Epithelial cell of proximal tubule (primary cell): ENCODE data around the gene SERPINA1. TPM values are rescaled to one million over a fixed set of nuclear protein-coding genes. Genes with fewer than 3 reads are reported as not detected.

ENCODE experiments used
- DNase-seq: peaks from one replicate; pipeline ENCODE4 v3.0.0-alpha.2; 2011; ENCODE audit warnings: low read depth
- H3K4me3 ChIP-seq: 2 replicates; pipeline ENCODE4 v1.5.1; 2011; ENCODE audit warnings: low read depth, mild to moderate bottlenecking, low read length
- total RNA-seq: library from RNA; depleted of rRNA; stranded (reverse); fragments of >200 nt; gene quantifications from 2 replicates; pipeline ENCODE4 v1.2.3, GENCODE V29; 2015
- TF ChIP-seq, protein P1 (sequence below): conservative IDR thresholded peaks from 2 replicates; pipeline ENCODE4 v1.5.1; 2012; ENCODE audit warnings: low read depth, mild to moderate bottlenecking, low read length

Gene SERPINA1
- total RNA-seq, 1 donor from 2014 or later: 15.3 TPM

- no peak for DNase-seq
- TF ChIP-seq, protein P1, sequence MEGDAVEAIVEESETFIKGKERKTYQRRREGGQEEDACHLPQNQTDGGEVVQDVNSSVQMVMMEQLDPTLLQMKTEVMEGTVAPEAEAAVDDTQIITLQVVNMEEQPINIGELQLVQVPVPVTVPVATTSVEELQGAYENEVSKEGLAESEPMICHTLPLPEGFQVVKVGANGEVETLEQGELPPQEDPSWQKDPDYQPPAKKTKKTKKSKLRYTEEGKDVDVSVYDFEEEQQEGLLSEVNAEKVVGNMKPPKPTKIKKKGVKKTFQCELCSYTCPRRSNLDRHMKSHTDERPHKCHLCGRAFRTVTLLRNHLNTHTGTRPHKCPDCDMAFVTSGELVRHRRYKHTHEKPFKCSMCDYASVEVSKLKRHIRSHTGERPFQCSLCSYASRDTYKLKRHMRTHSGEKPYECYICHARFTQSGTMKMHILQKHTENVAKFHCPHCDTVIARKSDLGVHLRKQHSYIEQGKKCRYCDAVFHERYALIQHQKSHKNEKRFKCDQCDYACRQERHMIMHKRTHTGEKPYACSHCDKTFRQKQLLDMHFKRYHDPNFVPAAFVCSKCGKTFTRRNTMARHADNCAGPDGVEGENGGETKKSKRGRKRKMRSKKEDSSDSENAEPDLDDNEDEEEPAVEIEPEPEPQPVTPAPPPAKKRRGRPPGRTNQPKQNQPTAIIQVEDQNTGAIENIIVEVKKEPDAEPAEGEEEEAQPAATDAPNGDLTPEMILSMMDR: no peak
- H3K4me3 ChIP-seq: peak overlapping the region; percentile 54
These were observed 685 bp upstream of the SERPINA1 start for GRCh38 chr14:94389104-94389469.

GRCh38 chr14:94388027-94388383 lies 397 bp downstream of the SERPINA1 start:
- H3K4me3 ChIP-seq: peak overlapping the region; percentile 54
- no peak for DNase-seq
- TF ChIP-seq, protein P1: no peak

GRCh38 chr14:94387051-94388026 lies 1.1 kb downstream of the SERPINA1 start:
- TF ChIP-seq, protein P1: no peak
- no peak for DNase-seq
- H3K4me3 ChIP-seq: peak overlapping the region; percentile 54

- TF ChIP-seq, protein P1: no peak
- DNase-seq: no peak
- peak overlapping the region; percentile 54 for H3K4me3 ChIP-seq
These were observed 2.0 kb downstream of the SERPINA1 start for GRCh38 chr14:94386085-94387031.

DNA sequence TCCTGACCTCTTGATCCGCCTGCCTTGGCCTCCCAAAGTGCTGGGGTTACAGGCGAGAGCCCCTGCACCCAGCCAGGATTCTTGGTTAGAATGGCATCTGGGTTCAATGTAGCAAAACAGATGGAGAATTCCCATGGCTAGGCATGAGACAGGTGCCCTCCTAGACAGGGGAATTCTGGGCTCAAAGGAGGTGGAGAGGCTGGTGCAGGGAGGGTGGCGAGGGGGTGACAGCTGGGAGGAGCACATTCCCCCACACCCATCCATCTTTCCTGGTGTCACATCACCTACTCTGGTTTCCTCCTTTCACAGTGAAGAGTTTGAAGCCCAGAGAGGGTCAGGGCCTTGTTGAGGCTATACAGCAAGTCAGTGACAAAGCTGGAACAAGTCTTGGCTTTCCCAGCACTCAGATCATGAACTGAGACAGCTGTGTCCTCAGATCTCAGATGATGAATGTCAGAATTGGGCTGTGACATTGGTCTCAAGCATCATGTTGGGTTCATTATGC lies 2.8 kb downstream of the SERPINA1 start:
- DNase-seq: no peak
- TF ChIP-seq, protein P1: no peak

GRCh38 chr14:94384342-94384741 lies 4.1 kb downstream of the SERPINA1 start:
- DNase-seq: no peak
- TF ChIP-seq, protein P1: no peak
- no peak overlapping the region for H3K4me3 ChIP-seq

More for the DNA sequence above, 2.8 kb downstream of the SERPINA1 start:
- peak overlapping the region; percentile 54 for H3K4me3 ChIP-seq
